ENCODE results near the gene KIAA0930.
A peak's percentile ranks its signal among the peaks of the same experiment; 100 is the strongest.

Gene KIAA0930

DNA sequence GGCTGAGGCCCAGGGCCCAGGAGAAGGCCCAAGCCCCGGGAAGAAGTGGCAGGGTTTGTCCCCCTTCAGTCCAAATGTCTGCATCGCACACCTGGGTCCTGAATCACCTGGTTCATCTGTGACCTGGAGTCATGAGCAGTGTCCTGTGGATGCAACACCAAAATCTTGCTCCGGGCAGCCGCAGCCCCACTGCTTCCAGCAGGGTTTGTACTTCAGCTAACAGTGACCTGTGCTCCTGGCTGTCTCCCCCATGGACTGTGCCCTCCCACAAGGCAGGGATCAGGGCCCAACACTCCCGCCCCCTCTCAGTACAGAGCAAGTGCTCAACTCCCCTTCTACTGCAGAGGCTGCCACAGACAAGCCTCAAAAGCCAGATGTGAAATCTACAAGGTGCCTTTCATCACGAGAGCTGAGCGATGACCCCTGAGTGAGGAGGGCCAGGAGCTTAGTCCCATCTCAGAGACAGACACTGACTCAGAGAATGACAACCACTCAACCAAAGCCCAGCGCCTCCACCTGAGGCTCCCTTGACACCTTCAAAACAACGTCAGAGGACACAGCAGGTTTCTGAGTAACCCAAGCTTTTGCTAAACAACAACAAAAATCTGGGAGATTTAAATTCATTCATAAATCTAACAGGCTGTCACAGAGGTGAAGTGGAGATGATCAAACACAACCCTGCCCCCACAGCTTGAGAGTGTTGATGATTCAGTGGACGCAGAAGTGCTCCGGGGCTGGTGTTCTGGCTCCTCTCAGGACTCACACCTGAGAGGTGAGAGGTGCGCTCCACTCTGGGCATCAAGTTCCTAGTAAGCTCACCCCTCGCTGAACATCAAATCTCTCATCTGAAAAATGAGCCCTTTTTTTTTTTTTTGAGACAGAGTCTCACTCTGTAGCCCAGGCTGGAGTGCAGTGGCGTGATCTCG lies 3.4 kb downstream of the KIAA0930 start:
- no peak for ATAC-seq

DNA sequence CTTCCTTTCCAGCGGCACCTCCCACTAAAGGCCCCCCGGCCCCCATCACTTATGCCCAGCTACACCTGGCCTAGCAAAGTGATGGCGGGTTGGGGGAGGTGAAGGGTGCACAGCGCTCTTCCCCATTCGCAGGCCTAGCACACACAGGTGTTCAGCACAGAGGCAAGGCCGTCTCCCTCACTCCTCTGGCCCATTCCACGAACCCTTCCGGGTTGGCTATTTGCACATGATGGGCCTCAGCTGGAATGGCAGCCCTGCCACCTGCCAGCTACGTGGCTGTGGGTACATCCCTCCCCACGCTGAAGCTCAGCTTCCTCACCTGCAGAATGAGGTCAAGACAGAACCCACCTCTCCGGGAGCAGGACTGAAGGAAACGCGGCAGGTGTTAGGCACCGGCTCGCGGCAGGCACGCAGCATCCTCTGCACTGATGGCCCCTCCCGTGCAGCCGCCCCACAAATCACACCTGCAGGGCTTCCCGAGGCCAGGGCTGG lies 4.8 kb downstream of the KIAA0930 start:
- no peak for ATAC-seq

DNA sequence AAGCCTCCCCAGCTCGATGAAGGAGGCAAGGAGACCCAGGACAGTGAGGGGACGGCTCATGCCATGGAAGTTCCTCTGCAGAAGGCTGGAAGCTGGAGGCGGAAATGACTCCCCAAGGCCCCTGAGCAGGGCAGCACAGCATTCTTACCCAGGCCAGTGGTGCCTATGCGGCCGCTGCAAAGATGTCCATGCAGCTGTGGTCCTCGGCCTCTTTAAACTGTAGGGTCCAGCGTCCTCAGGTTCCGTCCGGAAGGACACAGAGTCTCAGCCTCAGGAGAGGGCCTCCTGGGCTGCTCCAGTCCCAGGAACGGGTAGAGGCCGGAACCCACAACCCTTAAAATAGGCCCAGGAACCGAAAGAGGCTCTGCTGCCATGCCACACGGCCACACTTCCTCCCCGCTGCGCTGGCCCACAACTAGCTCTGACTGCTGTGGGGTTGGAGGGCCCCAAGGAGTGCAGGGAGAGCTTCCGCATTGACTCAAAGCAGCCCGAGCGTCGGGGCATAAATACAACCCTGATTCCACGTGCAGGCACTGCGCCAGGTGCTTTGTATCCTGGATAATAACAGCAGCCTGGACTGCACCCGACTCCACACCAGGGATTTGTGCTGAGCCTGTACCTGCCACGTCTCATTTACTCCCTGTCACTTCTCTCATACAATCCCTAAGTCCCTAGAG lies 5.5 kb downstream of the KIAA0930 start:
- ATAC-seq: peak; percentile 42 to 52

DNA sequence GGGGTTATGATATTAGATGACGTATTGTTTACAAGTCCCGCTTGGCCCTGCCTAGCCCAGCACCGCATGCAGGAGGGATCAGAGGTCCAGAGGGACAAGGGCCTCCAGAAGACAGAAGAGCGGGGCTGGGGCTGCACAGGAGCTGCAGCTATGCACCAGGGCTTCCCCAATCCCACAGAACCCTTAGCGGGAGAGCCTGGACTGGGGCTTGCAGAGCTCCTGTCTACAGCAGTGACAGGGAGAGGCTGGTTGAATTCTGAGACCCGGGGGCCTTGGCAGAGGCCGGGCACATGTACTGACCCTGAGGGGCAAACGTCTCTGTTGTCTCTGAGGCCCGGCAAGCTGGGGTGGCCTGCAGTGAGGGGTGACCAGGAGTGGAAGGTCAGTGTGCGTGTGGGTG lies 6.9 kb downstream of the KIAA0930 start:
- no peak for ATAC-seq

DNA sequence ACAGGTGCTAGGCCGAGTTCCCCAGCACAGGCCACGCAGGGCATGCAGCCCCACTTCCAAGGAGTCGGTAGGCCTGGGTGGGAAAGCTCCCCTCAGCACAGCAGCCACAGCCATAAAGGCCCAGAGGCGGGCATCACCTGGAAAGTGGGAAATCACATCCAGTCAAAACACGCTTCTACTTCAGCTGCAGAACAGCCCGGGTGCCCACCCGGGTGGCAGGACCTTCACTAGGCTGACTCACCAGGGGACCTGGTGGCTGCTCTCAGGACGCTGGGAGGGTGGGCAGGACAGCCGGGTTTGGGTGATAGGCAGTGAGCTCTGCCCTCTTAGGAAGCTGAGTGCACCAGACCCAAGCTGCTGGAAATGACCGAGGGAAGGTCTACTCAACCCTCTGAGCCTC lies 7.3 kb downstream of the KIAA0930 start:
- no peak for ATAC-seq

DNA sequence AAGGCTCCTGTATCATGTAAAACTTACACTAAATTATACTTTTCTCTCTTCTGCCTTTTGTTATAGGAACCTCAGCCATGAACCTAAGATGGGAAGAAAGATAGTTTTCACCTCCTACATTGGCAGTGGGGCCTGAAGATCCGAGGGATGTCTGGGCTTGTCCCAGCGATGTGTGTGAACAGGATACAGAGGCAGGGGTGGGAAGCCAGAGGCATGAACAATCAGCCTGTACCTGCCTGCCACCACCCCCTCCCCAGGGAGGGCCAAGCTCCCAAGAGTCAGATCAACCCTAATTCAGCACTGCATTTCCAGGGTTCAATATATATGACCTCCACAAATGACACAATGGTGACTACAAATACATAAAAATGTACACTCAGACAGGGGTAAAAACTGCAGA lies 9.4 kb downstream of the KIAA0930 start:
- ATAC-seq: no peak

DNA sequence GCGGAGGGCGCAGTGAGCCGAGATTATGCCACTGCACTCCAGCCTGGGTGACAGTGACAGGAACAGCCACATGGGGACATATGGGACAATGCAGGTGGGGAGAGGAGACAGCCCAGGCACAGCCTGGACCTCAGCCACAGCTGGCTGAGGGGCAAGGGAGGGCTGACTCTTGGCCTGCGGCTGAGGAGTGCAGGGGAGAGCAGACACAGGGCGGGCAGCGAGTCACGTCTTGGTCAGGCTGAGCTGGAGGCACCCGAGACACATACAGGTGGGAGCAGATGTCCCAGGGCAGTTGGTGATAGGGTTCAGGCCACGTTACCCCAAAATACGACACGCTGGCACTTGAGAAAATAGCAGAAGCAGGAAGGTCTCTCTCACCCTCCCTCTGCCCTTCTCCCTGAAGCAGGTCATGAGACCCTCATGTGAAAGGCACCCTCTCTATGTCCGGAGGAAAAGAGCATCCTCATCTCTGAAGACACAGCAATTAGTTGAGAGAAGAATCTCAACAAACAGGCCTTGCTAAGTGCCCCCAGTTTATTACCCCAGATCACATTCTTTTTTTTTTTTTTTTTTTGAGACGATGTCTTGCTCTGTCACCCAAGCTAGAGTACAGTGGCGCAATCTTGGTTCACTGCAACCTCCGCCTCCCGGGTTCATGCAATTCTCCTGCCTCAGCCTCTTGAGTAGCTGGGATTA lies 10.5 kb downstream of the KIAA0930 start:
- ATAC-seq: no peak

DNA sequence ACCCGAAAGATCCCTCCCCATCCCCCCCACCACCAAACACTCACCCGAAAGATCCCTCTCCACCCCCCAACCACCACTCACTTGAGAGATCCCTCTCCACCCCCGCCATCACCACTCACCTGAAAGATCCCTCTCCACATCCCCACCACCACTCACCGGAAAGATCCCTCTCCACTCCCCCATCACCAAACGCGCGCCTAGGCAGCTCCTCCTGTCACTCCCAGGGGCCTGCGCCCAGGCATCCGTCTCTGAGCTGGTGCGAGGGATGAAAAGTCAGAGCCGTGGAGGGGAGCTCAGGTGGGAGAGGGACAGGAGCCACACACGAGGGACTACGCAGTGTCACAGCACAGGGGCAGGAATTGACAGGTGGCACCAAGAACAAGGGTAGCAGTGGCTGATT lies 11.5 kb downstream of the KIAA0930 start:
- ATAC-seq: no peak

DNA sequence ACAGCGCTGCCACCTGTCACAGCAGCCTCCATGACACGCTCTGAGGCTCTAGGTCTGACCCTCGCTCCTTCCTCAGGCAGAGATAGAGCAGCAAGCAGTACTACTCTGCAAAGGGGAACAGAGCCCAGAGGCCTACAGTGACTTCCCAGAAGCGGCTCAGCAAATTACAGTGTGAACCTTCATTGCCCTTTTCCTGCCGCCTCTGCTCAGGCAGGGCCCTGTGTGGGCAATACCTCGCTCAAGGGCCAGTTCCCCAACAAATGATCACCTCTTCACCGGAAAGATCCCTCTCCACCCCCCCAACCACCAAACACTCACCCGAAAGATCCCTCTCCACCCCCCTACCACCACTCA lies 12.3 kb downstream of the KIAA0930 start:
- ATAC-seq: no peak

DNA sequence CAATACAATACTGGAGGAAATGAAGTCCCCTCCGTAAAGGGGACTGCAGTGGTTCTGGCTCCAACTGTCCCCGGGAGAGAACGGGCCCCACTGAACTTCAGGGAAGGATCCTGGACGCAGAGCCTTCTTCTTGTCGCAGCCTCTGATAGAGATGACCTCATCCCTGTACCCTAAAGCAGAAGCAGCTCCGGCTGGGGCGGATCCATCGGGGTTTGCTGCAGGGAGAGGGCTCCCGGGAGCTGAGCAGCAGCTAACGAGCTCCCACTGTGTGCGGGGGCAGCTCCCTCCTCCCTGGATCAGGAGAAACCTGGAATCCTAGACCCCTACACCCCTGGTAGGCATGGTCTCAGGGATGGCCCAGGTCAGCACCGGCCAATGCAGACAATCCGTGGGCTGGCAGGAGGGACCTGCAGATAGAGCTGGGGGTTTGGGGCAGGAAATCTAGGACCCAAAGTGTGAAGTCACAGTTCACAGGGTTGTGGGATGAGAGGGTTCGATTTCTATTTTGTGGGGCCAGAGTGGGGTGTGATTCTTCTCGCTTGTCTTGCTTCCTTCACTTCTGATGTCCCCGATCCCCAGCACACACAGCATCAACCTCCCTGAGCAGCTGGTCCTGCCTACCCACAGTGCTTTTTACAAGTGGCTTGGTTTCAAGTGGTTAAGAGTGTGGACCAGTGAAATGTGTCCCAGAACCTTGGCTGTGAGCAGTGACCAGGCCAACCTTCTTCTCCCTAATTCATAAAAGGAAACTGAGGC lies 12.9 kb downstream of the KIAA0930 start:
- ATAC-seq: no peak

DNA sequence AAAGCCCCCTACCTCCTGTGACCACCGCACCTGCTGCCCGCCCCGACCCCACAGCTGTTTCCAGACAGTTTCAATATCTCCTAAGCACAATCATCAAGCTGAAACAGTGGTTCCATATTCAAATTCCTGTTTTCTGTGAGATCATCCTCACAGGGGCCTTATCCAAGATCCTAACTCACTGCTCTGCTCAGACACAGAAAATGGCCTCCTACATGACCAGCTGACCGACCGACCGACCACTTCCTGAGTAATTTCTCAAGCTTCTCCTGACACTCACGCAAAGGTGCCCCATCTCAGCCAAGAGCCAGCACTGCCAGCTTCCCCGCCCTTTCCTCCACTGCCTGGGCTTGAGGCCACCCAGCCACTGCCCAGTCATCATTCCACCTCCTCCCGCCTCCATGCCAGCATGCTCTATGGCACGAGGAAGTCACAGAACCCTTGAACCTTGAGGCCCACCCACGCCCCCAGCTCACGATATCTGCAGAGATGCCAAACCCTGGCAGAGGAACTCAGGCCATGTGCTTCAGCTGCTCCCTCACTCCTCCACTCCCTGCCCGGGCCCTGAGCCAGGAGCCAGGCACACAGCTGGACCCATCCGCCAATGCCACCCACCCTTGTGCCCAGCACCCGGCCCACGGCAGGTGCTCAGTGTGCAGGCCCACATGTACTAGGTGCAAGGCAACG lies 14.0 kb downstream of the KIAA0930 start:
- ATAC-seq: no peak

DNA sequence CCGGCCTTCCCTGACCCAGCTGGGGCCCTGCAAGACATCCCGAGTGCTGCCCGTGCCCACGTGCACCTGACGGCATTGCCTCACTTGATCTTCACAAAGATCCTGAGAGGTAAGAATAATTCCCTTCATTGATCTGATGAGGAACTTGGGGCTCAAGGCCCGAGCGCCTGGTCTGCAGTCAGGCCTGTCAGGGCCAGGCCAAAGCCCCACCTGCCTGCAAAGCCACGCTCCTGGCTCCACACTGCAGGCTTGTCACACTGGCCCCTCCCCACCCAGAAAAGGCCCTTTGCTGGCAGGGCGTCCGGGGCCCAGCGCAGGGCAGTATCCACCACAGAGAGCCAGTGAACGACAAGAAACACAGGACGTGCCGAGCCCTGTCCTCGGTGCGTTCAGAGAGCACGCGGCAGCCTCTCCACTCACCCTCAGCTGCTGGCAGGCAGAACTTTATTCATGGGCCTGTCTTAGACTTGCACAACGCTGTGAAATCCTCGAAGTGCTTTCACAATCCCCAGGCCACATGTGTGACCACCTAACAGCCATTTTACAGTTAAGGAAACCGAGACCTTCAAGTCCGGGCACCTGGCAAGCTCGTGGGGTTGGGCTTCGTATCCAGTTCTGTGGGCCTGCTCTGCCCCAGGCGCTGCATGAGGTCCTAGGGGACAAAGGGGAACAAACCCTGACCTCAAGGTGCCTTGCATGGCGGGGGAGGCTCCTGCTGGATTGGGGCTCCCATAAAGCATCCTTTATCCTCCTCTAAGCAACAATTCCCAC lies 14.8 kb downstream of the KIAA0930 start:
- no peak for ATAC-seq

DNA sequence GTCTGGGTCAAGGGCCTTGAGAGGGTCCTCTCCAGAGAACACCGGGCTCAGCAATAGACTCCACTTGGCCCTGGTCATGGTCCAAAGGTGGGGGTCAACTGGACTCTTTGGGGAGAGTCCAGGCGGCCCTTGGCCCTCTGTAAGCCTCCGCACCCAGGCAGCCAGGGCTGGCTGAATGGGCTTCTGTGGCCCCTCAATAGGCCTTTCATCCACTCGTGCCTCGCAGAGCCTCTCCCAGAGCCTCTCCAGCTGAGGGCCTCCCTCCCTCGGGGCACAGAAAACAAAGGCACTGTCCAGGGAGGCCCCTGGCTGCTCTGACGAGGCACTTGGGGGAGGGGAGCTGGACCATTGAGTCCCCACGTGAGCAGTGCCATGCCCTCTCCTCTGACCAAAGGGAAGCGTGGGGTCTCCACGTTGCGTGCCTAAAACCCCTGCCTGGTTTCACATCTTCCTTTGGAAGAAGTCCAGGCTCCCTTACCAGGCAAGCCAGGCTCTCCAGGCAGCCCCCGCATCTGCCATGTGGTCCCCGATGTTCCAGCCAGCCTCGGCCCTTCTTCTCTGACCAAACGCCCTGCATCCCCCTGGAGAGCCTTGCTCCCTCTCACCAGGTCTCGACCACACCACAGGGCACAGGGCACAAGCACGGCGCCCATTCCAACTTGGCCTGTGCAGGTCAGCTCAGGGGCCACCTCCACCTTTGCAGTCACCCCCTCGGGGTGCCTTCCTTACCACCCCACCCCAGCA lies 15.5 kb downstream of the KIAA0930 start:
- ATAC-seq: no peak

DNA sequence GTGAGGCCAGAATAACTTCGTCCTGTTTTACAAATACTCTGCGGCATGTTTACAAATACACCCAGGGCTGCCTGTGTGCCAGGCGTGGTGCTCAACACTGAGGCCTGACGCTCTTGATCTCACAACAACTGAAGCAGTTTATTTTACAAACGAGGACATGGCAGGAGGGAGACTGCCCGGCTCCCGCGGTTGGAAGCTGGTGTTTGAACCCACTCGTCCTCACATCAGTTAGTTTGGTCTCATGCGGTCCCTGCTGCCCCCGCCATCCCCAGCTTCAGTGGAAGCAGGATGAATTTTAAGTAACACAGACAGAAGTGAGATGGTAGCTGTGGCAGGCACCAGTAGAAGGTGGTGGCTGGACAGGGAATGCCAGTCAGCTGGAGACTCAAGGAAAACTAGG lies 16.4 kb downstream of the KIAA0930 start:
- ATAC-seq: no peak

DNA sequence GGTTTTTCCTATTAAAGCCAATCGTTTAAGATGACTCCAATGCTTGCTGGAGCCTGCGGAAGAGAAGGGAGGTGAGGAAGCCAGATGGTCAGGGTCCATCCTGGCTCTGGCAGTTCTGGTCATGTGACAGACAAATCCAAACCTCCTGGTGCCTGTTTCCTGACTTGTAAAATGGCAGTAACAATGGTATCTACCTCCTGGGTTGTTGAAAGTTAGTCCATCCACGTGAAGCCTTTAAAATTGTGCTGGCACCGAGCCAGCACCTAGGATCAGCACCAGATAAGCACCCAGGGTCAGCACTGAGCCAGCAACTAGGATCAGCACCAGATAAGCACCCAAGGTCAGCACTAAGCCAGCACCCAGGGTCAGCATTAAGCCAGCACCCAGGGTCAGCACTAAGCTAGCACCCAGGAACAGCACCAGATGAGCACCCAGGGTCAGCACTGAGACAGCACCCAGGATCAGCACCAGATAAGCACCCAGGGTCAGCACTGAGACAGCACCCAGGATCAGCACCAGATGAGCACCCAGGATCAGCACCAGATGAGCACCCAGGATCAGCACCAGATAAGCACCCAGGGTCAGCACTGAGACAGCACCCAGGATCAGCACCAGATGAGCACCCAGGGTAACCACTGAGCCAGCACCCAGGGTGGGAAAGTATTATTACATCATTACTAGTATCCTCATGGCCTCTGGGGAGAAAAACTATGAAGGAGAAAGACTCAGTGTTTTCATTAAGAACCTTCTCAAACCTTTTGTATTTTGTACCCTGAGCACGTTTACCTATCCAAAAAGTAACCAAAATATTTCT lies 17.2 kb downstream of the KIAA0930 start:
- no peak for ATAC-seq

DNA sequence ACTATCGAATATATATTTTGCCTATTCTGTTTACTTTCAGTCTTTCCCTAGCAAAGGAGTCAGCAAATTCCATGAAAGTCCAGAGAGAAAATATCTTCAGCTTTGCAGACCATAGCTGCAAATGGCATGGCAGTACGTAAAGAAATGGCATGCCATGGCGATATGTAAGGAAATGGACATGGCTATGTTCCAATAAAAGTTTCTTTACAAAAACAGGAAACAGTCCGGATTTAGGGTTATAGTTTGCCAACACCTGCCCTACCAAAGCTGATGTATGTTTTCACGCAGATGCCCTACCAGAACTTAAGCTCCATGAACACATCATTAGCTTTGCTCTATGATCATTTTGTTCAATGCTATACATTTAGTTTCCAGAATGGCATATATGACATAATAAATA lies 19.5 kb downstream of the KIAA0930 start:
- no peak for ATAC-seq

DNA sequence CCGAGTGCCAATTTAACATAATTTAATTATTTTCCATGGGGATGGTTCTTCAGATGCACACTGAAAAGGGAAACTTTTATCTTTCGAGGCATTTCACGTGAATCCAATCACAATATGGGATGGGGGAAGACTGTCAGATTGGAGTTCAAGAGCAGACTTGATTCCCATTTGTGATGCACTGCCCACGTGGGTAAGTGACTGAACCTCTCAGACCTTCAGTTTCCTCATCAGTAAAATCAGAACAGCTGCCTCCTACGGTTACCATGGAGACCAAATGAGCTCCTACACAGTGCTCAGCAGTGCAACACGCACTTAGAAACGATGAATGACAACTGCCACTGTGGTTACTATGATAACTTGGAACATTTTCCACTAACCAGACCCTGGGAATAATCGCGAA lies 21.7 kb downstream of the KIAA0930 start:
- ATAC-seq: peak; percentile 98 to 99

DNA sequence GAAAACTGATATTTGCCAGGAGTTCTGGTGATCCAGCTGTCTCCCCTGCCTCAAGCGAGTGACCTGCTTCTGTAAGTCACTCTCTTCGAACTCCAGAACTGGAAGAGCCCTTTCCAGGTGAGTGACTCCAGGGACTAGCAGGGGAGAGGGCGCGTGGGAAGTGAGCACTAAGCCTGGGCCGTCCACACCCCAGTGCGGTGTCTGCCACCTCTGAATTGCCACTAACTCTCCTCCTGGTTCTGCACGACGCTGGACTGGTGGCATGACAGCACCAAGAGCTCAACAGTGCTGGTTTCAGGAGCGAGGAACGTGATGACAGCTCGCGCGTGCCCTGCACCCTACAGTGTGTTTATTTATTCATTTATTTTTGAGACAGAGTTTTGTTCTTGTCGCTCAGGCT lies 22.9 kb downstream of the KIAA0930 start:
- ATAC-seq: no peak

DNA sequence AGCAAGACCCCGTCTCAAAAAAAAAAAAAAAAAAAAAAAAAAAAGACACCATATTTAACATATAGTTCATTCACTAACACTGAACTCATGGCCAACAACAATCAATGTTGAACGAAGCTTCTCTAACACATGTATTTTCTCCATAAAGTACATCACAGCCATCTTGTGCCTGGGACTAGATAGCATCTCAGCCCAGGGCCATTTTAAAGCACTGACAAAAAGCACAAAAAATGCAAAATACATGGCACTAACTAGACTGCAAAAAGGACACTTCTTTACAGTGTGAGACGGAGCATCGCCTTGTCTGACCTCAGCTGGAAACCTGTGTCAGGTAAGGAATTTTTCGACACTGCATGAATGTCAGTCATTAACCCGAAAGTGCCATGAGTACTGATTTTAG lies 23.3 kb downstream of the KIAA0930 start:
- no peak for ATAC-seq
